ENCODE measurements around the gene KCNIP3.

GRCh38 chr2:95361216-95361980 lies 64.3 kb downstream of the KCNIP3 start:
- TF ChIP-seq CTCF (IDR thresholded peaks at IDR 0.05; ENCODE audit: insufficient read depth, low read length), result no peak
- no peak for TF ChIP-seq POLR2AphosphoS5 (IDR thresholded peaks at IDR 0.05; ENCODE audit: low read depth)
- TF ChIP-seq GABPA (IDR thresholded peaks at IDR 0.05; ENCODE audit: low read depth), result no peak
- TF ChIP-seq REST (IDR thresholded peaks at IDR 0.05; ENCODE audit: insufficient replicate concordance, low read depth), result no peak
- no peak for TF ChIP-seq SPI1 (IDR thresholded peaks at IDR 0.05; ENCODE audit: borderline replicate concordance, low read depth)
